HG03571 (cell line): Measurements from ENCODE around the gene MUCL3.
"Not testable (repeated sequence)": the region's sequence is repeated elsewhere in the genome, so short reads cannot be mapped to it uniquely, and the experiment has no call there.

Source experiments
- ATAC-seq: cut with Tn5 transposase; IDR thresholded peaks from one replicate; pipeline ENCODE4 v1.9.1; 2021; ENCODE audit not compliant: unreplicated experiment

Gene MUCL3

DNA sequence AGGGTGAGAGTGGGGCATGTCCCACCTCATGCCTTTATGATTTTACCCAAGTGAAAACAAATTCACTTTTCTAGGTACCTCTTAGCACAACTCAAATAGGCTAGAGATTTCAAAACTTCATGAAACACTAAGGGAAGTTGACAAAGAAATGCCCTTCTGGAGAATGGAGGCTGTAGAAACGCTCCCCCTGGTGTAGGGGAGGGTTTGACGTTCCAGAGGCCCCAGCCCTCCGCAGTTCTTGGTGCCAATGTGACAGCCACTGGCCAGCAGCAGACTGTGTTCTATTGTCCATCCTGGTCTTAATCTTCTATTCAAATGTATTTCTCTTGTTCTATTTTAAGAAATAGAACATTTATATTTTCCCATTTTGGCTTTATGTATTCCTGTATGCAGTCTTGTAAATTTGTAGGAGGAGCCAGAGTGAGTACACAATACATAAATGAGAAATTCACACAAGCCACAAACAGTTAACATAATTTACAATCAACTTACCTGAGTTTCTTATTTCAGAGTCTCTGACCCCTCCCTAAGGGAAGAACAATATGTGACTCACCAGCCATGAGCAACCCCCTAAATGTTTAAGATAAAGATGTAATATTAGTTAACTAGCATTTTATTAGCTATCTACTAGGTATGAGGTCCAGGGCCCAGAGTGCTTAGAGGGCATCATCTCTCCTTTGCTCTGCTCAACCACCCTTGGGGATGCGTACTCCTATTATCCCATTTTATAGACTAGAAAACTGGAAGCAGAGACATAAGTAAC lies 33.9 kb downstream of the MUCL3 start:
- no peak for ATAC-seq

DNA sequence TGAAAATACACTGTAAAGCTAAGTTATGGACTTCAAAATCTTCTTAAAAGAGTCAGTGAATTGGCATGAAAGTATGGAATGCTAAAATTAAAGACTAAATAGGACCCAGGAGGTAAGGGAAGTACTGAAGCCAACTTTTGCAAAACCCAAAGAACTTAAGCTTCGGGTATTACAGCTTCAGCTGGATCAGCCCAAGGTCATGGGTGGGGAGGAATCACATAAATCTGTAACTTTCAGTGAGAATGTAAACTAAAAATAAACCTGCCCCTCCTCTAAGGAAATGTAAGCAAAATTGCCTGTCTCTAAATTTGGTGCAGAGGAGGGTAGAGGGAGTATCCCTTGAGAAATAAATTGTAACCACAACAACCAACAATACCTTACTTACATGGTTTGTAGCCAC lies 38.4 kb downstream of the MUCL3 start:
- no peak for ATAC-seq

DNA sequence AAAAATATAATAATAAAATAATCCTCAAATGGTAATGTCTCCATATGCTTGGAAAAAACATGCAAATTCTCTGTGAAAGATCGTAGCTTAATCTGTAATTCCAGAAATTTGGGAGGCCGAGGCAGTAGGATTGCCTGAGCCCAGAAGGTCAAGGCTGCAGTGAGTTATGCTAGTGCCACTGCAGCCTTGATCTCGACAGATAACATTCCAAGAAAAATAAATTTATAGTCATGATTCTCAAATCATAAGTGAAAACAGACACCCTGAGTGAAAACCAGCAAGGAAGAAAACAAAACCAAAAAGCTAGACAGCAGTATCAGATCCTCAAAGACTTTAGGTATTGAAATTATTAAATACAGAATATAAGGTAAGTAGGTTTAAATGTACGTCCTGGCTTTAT lies 38.9 kb downstream of the MUCL3 start:
- no peak for ATAC-seq

DNA sequence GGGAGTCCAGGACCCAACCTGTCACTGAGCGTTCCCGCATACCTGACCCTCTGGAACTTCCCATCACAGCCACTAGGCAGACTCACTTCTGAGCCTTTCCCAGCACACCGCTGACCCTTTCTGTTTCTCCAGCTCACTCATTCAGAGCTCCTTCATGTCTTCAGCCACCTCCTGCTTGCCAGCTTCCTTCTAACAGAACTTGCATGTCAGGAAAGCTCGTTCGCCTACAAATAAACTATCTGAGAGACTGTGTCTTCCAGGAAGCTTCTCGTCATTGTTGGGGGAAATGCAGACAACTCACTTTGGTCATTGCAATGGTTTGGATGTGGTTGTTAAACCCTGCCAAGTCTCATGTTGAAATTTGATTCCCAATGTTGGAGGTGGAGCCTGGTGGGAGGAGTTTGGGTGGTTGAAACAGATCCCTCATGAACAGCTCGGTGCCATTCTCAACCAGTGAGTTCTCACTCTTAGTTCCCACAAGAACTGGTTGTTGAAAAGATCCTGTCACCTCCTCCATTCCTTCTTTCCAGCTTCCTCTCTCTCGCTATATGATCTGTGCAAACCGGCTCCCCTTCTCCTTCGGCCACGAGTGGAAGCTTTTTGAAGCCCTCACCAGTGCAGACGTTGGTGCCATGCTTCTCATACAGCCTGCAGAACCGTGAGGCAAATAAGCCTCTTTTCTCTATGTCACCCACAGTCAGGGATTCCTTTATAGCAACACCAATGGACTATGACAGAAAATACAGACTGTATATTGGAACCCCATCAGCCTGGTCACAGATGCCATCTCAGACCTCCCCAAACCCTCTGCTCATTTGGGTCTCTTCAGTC lies 41.4 kb downstream of the MUCL3 start:
- no peak for ATAC-seq

DNA sequence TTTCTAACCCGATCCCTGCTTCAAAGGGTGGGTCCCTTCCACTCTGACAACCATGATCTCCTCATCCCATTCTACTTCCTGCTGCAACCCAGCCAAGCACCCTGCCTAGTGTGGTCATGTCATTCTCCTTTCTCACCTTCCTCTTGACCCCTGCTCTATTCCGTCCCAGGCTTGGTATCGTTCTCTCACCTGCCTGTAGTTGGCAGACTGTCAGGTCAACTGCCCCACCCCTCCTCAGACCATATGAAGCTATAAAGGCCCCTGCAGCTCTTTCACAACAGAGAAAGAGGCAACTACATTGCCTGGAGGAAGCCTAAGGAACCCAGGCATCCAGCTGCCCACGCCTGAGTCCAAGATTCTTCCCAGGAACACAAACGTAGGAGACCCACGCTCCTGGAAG lies 42.7 kb downstream of the MUCL3 start, which contains the start of gene MUC21:
TSS of gene MUC21 (plus strand) at position 280 of the 400 bp plus-strand sequence. CDS start 241 bp downstream, outside the sequence.
- ATAC-seq: no peak

DNA sequence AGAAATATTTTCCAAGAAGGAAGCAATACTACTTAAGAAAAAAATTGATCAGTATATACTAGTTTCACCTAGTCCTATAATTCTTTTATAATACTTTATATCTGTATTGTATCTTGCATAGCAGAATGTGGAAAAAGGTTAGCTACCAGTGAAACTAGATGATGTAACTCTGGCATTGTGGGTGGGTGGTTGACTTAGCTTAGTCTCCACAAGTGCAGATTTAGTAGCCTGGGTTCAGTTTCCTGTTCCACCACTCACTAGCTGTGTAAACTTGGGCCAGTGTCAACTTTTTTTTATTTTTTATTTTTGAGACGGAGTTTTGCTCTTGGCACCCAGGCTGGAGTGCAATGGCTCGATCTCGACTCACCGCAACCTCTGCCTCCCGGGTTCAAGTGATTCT lies 44.7 kb downstream of the MUCL3 start:
- no peak for ATAC-seq

DNA sequence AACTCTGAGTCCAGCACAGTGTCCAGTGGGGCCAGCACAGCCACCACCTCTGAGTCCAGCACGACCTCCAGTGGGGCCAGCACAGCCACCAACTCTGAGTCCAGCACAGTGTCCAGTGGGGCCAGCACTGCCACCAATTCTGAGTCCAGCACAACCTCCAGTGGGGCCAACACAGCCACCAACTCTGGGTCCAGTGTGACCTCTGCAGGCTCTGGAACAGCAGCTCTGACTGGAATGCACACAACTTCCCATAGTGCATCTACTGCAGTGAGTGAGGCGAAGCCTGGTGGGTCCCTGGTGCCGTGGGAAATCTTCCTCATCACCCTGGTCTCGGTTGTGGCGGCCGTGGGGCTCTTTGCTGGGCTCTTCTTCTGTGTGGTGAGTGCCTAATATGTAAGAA lies 46.5 kb downstream of the MUCL3 start:
- ATAC-seq: no peak

DNA sequence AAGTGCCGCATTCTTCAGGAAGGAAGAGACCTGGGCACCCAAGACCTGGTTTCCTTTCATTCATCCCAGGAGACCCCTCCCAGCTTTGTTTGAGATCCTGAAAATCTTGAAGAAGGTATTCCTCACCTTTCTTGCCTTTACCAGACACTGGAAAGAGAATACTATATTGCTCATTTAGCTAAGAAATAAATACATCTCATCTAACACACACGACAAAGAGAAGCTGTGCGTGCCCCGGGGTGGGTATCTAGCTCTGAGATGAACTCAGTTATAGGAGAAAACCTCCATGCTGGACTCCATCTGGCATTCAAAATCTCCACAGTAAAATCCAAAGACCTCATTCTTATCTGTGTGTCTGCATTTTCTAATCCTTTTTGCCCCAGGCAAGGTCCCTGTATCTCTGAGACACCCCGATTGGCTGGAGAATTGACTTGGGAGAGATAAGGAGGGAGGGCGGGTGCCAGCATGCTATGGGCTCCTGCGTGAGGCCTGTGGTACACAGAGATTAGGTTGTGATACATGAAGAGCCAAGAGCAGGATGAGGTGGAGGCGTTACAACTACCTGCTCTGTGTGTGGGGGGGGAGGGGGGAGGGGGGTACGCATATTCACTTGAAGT lies 47.5 kb downstream of the MUCL3 start:
- ATAC-seq: no peak

DNA sequence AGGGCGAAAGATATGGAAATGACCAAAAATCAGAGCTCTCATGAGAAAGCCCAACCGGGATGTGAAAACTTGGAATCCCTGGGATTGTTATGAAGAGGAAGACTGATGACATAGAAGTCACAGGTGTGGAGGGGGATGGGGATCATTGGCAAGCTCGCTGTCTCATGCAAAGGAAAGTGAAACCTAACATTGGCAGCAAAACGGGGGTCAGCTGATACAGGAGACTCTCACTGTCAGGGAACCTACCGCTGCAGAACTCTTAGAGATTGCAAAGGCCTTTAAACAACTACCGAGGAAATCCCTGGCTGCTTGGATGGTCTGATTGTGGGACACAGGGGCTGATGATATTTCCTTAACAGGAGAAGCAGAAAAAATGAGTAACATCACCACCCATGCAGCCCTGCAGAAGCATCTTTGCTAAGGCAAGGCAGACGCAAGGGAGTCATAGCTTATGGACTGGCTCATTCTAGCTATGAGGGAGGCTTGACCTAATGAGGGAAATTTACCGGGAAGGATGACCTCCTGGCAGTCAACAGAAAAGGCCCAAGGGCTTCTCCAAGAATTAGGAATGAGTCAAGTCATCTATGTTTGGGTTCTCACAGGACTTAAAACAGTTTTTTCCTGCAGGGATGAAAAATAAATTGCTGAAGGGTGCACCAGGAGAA lies 49.8 kb downstream of the MUCL3 start:
- ATAC-seq: no peak

DNA sequence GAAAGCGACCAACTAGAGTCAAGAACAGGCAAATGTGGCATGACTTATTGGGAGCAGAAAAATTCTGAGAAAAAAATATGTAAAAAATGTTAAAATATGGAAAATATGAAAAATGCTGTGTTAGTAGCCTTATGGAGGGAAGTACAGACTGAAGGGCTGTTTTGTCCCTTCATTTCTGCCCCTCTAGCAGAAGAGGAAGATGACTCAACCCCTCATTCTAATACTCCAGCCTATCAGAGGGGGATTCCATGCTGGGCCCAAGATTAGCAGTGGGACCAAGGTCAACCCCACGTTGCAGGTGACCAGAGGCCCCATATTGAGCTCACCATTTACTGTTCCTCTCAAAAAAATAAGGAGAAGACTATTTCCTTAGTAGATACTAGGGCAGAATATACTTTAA lies 51.1 kb downstream of the MUCL3 start:
- no peak for ATAC-seq

DNA sequence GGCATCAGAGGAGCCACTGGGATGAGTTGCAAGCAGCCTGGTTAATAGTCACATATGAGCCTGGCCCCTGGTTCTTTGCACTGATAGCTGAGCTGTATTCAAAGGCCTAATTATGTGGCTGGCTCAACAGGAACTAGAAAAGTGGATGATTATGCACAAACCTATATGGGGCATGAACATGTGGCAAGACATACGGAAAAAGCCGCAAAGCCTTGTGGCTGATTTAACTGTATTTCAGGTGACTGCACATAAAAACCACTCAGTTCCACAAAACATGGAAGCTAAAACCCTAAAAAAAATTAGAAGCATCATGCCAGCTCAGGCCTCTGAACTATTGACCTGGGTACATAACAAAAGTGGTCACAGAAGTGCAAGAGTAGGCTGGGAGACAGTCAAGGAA lies 56.5 kb downstream of the MUCL3 start:
- ATAC-seq: no peak

DNA sequence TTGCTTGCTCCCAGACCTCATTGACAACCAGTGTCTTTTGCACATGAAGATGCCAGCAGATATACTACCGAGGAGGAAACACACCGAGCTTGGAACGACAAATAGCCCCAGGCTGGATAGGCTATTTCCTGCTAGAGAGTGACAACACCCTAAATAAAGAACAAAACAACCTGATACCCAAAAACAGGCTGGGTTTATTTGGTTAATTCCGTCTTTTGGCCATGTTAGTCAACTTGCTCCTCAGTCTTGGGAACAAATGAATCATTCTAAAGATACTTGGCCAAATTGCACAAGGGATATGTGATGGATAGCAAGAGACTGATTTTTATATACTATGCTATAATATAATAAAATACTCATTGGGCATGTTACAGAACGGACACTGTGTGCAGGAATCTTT lies 58.0 kb downstream of the MUCL3 start:
- no peak for ATAC-seq

DNA sequence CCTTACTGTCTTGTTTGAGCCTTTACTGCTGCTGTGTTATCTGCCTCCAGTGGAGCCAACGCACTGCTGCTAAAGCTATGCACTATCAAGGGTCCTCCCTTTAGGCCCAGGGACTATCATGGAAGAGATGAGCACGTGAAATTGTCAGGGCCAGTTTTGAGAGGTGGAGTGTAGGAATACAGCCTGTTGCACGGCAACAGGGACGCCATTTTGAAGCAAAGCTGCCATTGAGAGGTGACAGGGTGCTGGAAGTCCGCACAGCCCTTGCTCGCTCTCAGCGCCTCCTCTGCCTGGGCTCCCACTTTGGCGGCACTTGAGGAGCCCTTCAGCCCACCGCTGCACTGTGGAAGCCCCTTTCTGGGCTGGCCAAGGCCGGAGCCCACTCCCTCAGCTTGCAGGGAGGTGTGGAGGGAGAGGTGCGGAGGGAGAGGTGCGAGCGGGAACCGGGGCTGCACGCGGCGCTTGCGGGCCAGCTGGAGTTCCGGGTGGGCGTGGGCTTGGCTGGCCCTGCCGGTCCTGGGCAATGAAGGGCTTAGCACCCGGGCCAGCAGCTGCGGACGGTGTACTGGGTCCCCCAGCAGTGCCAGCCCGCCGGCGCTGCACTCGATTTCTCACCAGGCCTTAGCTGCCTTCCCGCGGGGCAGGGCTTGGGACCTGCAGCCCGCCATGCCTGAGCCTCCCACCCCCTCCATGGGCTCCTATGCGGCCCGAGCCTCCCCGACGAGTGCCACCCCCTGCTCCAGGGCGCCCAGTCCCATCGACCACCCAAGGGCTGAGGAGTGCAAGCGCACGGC lies 59.5 kb downstream of the MUCL3 start:
- ATAC-seq: not testable (repeated sequence)

DNA sequence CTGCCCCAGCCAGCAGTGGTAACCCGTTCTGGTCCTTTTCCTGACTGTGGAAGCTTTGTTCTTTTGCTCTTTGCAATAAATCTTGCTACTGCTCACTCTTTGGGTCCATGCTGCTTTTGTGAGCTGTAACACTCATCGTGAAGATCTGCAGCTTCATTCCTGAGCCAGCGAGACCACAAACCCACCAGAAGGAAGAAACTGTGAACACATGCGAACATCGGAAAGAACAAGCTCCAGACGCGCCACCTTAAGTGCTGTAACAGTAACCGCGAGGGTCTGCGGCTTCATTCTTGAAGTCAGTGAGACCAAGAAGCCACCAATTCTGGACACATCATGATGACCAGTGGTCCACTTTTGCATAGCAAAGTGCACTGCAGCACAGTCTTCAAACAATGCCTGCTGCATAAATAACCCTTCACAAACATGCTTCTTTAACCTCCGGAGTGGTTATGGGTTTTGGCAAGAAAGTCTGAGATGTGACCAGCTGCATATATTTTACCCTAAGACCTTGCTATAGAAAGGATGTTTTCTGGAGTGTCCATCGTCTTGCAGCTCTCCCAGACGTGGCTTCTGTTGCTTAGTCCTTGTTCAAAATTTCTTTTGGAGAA lies 60.6 kb downstream of the MUCL3 start:
- no peak for ATAC-seq

DNA sequence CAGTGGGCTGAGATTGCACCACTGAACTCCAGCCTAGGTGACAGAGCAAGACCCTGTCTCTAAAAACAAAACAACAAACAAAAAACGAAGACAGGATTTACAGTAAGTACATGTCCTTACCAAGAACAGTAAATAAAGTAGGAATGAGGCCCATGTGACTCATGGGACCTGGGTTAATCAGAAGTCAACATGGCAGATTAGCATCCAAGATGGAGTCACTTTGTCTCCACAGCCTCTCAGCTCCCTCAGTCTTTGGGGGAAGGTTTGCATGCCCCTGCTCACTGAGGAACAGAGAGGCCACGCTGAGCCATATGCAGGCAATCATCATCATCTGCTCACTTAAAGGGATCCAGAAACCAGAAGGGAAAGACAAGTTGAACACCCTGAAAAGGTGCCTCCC lies 61.7 kb downstream of the MUCL3 start:
- no peak for ATAC-seq
